HG03432 (cell line): ENCODE measurements around the gene B3GAT1.

Source experiments
- ATAC-seq: cut with Tn5 transposase; IDR thresholded peaks from one replicate; pipeline ENCODE4 v1.9.1; 2021; ENCODE audit warnings: mild to moderate bottlenecking, moderate library complexity; ENCODE audit not compliant: unreplicated experiment

Gene B3GAT1

DNA sequence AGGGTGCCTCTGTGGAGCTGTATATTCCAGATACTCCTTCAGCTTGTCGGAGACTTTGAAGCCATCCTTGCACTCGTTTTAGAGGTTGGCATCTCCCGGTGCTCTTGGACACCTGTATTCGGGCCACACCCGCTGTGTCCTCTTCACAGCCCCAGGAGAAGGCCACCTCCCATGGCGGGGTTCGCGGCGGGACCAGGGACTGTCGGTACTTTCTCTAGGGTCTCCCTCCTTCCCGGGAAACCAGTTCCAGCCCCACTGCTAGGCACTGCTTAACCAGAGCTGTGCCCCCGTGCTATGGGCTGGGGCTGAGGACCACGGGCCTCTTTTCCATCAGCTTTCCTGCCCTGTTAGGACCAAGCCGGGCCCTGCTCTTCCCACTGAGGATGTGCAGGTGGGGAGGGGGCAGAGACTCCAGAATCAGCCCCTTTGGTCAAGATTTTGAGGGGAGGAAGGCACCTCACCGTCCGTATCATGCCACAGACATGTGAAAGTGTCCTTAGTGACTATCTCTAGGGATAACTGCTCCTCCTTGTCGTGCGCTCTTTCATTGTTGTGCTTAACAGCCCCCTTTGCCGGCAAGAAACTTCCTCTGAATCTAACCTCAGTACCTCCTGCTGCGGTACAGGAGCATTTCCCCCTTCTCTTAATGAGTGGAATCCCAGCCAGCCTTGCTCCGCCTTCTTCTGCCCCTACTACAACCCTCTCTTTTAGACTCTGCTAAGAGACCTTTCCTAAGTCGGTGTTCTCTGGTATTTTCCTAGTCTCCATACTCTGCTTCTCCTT, 1.2 kb upstream of the B3GAT1 start:
- no peak for ATAC-seq

- ATAC-seq, result no peak
Measured at GRCh38 chr11:134410766-134411165, 1.3 kb downstream of the B3GAT1 start.

DNA sequence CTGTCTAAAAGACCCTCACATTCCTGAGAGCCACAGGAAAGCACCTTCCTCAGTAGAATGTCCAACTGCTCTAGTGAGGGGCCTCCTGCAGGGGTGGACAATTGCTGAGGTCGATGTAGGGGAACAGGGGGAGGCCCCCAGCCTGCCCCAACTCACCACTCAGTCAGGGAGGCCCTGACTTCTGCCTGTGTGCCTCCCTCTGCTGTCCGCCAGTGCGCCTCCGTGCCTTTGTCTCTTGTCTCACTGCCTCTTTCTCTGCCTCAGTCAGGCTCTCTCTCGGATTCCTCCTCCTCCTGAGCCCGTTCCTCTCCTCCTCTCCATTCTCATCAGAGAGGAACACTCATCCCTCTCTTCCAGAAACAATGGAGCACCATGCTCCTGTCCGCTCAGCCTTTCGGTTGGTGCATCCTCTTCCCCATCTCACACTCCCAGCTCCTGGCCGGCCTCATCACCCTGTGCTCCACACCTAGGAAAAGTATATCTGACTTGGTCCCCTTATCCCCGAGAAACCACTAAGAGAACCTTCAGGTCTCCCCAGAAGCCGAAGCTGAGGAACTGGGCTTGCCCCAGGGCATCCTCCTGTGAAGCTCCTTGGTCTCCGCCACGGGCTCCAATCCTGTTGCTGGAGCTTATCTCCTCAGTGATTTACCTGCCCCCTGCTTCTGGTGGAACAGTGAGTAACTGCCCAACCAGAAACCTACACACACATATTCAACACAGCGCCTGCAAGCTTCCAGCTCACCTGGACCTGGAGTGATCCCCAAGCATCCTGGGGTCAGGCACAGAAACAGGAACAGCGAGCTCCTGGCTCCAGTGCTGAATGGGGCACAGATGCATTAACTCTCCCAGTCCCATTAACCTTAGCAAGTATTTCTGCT, 2.3 kb downstream of the B3GAT1 start:
- no peak for ATAC-seq

- ATAC-seq, result no peak
Measured at GRCh38 chr11:134407923-134408322, 4.1 kb downstream of the B3GAT1 start.

DNA sequence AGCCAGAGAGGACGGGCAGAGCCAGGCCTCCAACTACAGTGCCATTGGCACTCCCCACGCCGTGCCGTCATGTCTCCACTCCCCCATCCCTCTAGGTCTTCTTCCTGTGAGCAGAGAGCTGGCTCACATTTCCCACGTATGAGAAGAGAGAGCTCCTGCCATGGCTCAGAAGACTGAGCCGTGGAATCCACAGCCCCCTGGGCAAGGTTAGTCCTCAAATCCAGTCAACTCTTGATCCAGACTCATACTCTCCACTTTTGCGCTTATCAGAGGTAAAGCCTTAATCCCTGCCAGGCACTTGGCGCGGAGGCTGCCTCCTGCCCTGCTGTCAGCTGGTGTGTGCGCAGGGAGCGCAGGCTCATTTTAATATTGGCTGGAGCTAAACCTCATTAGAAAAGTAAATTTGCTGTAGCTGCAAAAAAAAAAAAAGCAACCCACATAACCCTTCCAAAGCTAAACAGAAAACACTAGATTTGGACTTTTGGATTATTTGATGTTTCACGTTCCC, 4.7 kb downstream of the B3GAT1 start:
- no peak for ATAC-seq

DNA sequence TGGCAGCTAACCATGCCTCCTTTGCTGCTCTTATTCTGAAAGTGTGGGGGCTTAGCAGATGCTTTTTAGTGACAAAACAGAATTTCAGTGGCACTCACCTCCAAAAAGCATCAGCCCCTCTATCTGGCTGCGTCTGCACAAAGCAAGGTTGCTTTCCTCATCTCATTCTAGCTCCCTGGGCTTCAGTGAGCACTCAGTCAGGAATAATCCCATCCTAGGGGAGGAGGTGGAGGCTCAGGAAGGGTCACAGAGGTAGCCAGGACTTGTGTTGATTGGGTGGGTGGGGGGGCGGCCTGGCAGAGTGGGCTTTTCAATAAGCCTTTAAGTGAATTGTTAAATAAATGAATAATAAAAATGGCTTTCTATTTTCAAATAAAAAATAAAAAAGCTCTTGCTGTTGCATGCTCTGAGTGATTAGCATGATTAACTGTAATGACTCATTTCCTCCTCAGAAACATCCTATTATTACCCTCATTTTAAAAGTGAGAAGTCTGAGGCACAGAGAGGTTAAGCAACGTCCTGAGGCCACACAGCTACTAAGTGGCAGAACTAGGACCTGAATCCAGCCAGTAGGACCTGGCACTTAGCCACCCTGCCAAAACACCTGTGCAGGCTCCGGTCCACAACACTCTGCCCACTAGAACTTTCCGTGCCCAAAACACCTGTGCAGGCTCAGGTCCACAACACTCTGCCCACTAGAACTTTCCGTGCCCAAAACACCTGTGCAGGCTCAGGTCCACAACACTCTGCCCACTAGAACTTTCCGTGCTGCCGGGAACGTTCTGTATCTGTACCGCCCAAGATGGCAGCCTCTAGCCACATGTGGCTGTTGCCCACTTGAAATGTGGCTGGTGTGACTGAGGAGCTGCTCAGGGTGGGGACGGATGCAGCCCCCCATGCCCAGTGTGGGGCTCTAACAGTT, 5.5 kb downstream of the B3GAT1 start:
- ATAC-seq, result no peak

DNA sequence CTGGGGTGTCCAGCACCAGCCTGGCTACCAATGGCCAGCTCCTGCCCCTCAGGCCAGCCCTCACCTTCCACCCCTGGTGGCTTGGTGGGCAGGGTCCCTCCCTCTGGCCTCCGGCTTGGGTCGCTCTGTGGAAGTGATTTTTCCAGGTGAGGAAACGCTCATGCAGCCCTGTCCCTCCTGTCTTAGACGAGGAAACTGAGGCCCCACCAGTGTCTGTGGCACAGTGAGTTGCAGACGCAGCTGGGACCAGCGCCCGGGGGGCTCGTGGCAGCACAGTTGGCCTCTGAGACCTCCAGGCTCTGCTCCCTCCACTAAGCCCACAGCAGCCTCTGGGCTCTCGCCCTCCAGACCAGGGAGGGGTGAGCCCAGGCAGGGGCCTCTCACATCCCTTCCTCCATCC, 6.2 kb downstream of the B3GAT1 start:
- no peak for ATAC-seq

GRCh38 chr11:134405436-134405835, 6.6 kb downstream of the B3GAT1 start:
- ATAC-seq, result no peak

DNA sequence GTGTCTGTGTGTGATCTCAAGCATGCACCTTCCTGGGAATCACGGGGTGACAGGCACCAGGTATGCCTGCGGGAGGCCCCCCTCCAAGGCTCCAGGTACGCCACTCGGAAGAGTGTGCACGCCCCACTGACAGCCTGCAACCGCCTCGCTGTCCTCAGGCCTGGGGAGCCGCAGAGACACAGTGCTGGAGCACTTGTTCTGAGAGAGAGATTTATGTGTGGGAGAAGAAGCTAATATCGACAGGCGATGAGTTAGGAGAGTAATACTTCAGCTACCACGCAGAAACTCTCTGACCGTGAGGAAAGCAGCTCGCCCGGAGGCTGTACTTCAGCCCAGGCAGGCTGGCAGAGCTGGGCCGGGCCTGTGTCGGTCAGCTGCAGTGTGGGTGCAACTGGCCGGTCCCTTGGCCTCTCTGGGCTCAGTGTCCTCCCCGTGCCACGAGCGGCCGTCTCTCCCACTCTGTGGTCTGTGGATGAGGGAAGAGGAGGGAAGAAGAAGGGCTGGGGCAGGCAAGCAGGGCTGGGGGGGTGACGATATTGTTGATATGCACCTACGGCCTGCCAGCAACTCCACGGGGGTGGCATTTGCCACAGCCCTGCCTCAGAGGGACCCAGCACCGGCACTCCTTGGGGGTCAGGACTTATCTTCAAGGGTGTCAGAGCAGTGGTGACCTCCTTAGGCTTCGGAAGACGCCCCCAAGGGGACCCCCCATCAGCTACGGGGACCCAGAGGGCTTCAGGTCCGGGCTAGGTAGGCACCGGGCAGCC, 7.3 kb downstream of the B3GAT1 start:
- ATAC-seq, result no peak

- ATAC-seq, result no peak
Measured at GRCh38 chr11:134402910-134403309, 9.1 kb downstream of the B3GAT1 start.

GRCh38 chr11:134401825-134402809, 9.9 kb downstream of the B3GAT1 start:
- ATAC-seq, result no peak

DNA sequence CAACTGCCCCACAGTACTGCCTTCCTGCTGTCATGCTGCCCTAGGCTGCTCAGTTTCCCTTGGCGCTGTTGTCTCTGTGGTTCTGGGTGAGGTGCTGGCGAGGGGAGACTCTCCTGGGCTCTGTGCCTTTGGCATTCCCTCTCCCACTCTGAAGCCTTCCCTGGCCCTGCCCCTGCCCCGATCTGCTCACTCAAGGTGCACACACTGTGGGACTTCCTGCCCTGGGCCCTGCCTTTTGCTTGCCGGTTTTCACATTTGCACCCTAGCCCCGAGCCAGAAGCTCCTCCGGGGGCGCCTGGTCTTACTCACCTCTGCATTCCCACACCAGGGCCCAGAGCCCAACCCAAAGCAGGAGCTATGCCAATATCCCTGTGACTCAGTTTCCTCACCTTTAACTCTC, 12.0 kb downstream of the B3GAT1 start:
- ATAC-seq, result no peak

DNA sequence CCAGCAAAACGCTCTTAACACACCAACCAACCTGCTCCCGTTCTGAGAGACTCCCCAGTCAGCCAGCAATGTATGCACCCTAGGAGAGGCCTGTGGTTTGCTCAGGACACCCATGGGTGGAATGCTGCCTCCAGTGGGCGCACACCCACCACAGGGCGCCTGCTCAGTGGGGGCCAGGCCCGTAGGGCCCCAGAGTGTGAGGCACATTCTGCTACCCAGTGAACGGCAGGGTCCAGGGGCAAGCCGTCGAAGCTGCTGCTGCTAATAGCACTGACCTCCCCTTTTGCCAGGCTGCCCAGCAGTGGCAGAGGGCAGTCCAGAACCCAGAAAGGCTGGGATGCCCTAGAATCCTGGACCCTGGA, 12.8 kb downstream of the B3GAT1 start:
- no peak for ATAC-seq

DNA sequence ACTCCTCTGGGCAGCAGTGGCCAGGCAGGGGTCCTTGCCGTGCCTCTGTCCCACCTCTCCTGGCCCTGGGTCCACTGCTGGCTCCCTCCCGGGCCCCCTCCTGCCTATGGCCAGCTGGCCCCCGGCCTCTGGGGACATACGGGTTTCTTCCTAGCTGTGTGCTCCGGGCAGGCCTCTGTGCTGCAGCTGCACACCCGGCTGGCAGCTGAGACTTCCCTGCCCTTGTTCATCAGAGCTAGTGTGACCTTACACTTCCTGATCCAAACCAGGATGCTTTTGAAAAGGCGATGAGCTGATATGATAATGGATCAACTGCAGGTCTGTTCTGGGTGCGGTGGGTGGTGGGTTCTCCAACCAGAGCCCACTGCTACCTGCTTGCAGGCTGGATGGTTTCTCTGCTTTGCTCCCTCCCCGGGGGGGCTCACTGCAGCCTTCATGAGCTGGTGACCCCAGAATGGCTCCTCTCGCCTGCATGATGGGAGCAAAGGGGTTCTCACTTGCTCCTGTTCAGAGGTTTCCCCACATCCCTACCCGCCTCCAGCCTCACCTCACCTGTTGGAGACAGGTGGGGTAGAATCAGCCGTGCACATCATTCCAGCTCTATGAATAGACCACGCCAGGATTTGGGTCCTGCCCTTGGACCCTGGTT, 13.3 kb downstream of the B3GAT1 start:
- ATAC-seq, result no peak

- no peak for ATAC-seq
Measured at GRCh38 chr11:134398079-134398444, 14.0 kb downstream of the B3GAT1 start.

DNA sequence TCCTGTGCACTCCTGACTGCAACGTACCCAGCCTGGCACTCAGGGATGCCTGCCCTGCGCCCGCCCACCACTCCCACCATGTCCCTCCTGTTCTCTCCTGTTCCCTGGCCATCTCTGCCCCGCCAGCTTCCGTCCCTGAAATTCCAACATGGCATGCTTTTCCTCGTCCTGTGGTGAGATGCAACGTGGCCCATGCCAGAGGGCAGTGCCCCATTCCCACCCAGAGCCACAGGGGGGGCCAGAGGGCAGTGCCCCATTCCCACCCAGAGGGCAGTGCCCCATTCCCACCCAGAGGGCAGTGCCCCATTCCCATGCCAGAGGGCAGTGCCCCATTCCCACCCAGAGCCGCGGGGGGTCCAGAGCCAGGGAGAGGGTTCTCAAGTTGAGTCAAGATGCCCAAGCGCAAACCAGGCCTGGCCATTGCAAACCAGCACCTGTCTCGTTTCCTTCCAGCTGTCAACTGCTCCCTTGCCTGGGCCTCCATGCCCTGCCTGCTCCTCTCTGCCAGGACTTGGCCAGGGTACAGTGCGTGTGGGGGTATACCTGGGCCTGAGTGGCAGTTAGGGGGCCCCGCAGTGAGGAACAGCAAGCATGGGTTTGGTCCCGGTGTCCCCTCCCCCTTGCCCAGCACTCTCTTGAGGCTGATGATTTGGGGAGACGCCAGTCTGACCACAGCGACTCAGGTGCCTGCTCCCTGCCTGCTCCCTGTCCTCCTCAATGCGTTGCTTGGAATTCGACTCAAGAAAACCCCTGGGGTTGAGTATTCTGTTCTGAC, 14.6 kb downstream of the B3GAT1 start:
- no peak for ATAC-seq

DNA sequence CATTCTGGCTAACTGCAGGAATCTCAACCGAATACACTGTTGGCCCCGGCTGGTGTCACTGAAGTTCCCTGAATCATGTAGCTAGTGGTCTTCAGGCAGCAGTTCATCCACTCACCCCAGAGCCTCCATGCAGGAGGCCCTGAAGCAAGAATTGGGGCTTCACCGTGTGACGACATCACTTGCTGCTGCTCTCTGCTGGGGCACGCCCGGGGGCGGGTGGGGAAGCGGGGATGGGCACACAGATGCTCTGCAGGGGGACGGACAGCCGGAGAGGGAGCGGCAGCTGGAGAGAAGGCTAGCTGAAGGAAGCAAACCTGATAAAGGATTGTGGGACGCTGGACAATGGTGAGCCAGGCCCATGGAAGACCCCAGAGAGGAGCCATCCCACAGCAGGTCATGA, 17.0 kb downstream of the B3GAT1 start:
- no peak for ATAC-seq

DNA sequence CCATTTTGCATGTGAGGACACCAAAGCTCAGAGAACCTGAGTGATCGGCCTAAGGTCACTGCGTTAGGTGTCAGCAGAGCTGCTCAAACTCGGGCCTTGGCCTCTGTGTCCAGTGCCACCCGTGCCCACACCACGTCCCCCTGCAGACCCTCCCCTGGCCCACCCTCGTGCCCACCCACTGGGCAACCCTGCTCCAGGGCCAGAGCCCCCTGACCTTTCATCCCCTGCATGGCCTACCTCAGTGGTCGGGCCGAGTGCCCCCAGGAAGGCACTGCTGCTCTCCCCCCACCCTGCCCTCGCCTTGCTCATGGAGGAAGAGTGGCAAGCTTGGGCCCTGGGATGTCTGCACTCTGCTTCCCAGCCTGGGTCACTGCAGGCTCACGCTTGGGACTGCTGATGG, 17.7 kb downstream of the B3GAT1 start:
- ATAC-seq, result no peak
